Right lobe of liver (tissue), 6 donors: ENCODE measurements around the gene PLAC1. TPM values are rescaled to one million over a fixed set of nuclear protein-coding genes. Genes with fewer than 3 reads are reported as not detected.

Experiments used
- ATAC-seq, 4 donors: fragments of 200-7000 bp; cut with Tn5 transposase; one replicate each; pipeline ENCODE4 v1.9.1; 2020; ENCODE audit warnings: mild to moderate bottlenecking in 4 of 4, moderate library complexity in 4 of 4
- DNase-seq, 3 donors: peaks; one replicate each; pipeline ENCODE4 v3.0.0-alpha.2; 2020
- H3K27ac ChIP-seq, 3 donors: fragments of 200-600 bp; one replicate each; pipeline ENCODE4 v1.8.0; 2022
- H3K27me3 ChIP-seq, 2 donors: fragments of 200-600 bp; one replicate each; pipeline ENCODE4 v1.8.0; 2022
- H3K36me3 ChIP-seq, 4 donors: fragments of 200-600 bp; sonication (generic) in 1 of 4; one replicate each; pipeline versions ENCODE4 v1.5.1 to v1.8.0; 2017 to 2022; ENCODE audit warnings: control low read depth in 1 of 4
- H3K4me1 ChIP-seq, 4 donors: fragments of 200-600 bp; sonication (generic) in 1 of 4; one replicate each; pipeline versions ENCODE4 v1.5.1 to v1.8.0; 2017 to 2022; ENCODE audit warnings: control low read depth in 1 of 4
- H3K4me3 ChIP-seq, 3 donors: fragments of 200-600 bp; one replicate each; pipeline ENCODE4 v1.8.0; 2022
- H3K9me3 ChIP-seq, 4 donors: fragments of 200-600 bp; sonication (generic) in 1 of 4; one replicate each; pipeline versions ENCODE4 v1.5.1 to v1.8.0; 2017 to 2022; ENCODE audit warnings: control low read depth in 1 of 4
- POLR2A ChIP-seq: fragments of 450-650 bp; IDR thresholded peaks from one replicate; pipeline ENCODE4 v1.6.1; 2017; ENCODE audit warnings: antibody characterized with exemption, mild to moderate bottlenecking
- WGBS: methylation state at CpG from one replicate; pipeline ENCODE4 v1.1.6; 2018; ENCODE audit warnings: low coverage, low lambda C conversion rate; ENCODE audit not compliant: insufficient coverage; ENCODE audit errors: missing lambda C conversion rate; 5-methylcytosine and 5-hydroxymethylcytosine counted together
- intact Hi-C, 2 donors: fragments of 100-400 bp; cut with DNase I; formaldehyde crosslinking; loops; one replicate each; pipeline versions ENCODE4 v1.11.2 to v1.14.1; 2022
- total RNA-seq, 6 experiments: library from RNA; depleted of rRNA in 2 of 6; stranded (reverse); fragments of >200 nt in 2 of 6; fragmentation: NEBNext Ultra II Directional in 3 of 6; extraction: Animal tissue kit (Norgen Biotek cat#: 25700) in 3 of 6; gene quantifications; one replicate each; pipeline versions ENCODE4 v1.1.0 to v1.2.4, GENCODE V29; 2016 to 2023
- TF ChIP-seq, protein P1 (sequence below), 4 donors: fragments of 200-600 bp in 3 of 4; fragments of 450-650 bp in 1 of 4; IDR thresholded peaks; one replicate each; pipeline versions ENCODE4 v1.5.1 to v1.8.0; 2016 to 2022; ENCODE audit warnings: antibody characterized with exemption in 4 of 4, mild to moderate bottlenecking in 2 of 4
- donor health status: DM: no; HTN: yes; CAD: no.
- donor health status: DM: no; HTN: no; CAD: no.
- donor health status: DM: no; HTN: no; CAD: no.
- donor health status: DM: no; HTN: yes; CAD: no.
- donor health status: DM: no; HTN: yes; CAD: no.

PLAC1 gene
- total RNA-seq, 6 experiments from 2014 or later: not detected

GRCh38 chrX:134659761-134660160 is 1.5 kb upstream of the PLAC1 start:
- no peaks in the 10 kb centered on the region for H3K4me1 ChIP-seq
- WGBS: 83% methylated on average over 1 of the region's 1 CpG
- intact Hi-C loops: no loop called here
- no peak for ATAC-seq
- no peaks in the 10 kb centered on the region for H3K27me3 ChIP-seq
- H3K27ac ChIP-seq: no peak overlapping the region
- TF ChIP-seq, protein P1, sequence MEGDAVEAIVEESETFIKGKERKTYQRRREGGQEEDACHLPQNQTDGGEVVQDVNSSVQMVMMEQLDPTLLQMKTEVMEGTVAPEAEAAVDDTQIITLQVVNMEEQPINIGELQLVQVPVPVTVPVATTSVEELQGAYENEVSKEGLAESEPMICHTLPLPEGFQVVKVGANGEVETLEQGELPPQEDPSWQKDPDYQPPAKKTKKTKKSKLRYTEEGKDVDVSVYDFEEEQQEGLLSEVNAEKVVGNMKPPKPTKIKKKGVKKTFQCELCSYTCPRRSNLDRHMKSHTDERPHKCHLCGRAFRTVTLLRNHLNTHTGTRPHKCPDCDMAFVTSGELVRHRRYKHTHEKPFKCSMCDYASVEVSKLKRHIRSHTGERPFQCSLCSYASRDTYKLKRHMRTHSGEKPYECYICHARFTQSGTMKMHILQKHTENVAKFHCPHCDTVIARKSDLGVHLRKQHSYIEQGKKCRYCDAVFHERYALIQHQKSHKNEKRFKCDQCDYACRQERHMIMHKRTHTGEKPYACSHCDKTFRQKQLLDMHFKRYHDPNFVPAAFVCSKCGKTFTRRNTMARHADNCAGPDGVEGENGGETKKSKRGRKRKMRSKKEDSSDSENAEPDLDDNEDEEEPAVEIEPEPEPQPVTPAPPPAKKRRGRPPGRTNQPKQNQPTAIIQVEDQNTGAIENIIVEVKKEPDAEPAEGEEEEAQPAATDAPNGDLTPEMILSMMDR (IDR thresholded peaks at IDR 0.05): no peak
- no peaks in the 10 kb centered on the region for H3K9me3 ChIP-seq
- no peaks in the 10 kb centered on the region for H3K36me3 ChIP-seq
- no peak overlapping the region for H3K4me3 ChIP-seq
- DNase-seq: no peak

DNA sequence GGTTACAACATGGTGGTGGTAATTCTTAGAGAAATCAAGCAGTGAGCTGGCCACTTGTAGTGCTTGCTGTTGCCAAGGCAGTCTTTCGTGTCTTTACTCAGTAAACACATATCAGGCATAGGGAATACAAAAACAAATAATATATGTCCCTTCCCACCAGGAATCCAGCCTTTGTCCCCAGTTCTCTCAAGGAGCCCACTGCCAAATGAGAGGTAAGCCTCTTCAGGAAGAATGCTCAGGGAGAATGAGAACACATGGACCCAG is 421 bp upstream of the PLAC1 start:
- Histone ChIP-seq H3K36me3 (no peaks in the 10 kb centered on the region), H3K4me3 (no peak overlapping the region), H3K27me3 (no peaks in the 10 kb centered on the region), H3K9me3 (no peaks in the 10 kb centered on the region), H3K4me1 (no peaks in the 10 kb centered on the region), H3K27ac (no peak overlapping the region)
- DNase-seq (no peak), ATAC-seq (no peak)
- no peak for TF ChIP-seq POLR2A
- TF ChIP-seq, protein P1 (IDR thresholded peaks at IDR 0.05): no peak
- intact Hi-C loops: no loop called here
- WGBS: 25% methylated on average over 1 of the region's 1 CpG

- Histone ChIP-seq H3K36me3 (no peaks in the 10 kb centered on the region), H3K4me3 (no peak overlapping the region), H3K4me1 (no peaks in the 10 kb centered on the region), H3K27me3 (no peaks in the 10 kb centered on the region), H3K9me3 (no peaks in the 10 kb centered on the region), H3K27ac (no peak overlapping the region)
- intact Hi-C loops: no loop called here
- TF ChIP-seq POLR2A: no peak
- TF ChIP-seq, protein P1 (IDR thresholded peaks at IDR 0.05): no peak
- no peak for DNase-seq
- 19% methylated on average over 3 of the region's 3 CpGs for WGBS
- peak in 1 of 4 donors; percentile 20 for ATAC-seq
These were observed 3.8 kb downstream of the PLAC1 start for GRCh38 chrX:134654398-134655012.

DNA sequence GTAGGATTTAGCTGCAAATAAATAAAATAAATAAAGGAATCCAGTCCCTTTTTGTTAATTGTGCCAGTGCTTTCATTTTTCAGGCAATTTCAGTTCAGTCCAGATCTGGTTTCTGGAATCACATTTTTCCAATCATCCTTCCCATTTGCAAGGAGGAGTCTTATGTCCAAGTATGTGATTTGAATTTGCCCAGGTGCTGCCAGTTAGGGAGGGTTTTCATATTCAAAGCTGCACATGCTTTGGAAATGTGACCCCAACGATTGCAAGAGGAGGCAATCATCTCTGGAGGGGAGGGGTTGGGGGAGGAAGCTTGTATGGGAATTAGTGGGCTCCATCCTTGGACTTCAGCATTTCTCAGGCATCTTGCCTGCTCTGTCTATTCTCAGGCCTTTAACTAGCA is 4.4 kb downstream of the PLAC1 start:
- intact Hi-C loops: no loop called here
- no peaks in the 10 kb centered on the region for H3K4me1 ChIP-seq
- no peaks in the 10 kb centered on the region for H3K27me3 ChIP-seq
- 8% methylated on average over 1 of the region's 1 CpG for WGBS
- DNase-seq (no peak), ATAC-seq (no peak)
- TF ChIP-seq, protein P1 (IDR thresholded peaks at IDR 0.05): no peak
- no peak overlapping the region for H3K4me3 ChIP-seq
- no peaks in the 10 kb centered on the region for H3K36me3 ChIP-seq
- H3K9me3 ChIP-seq: no peaks in the 10 kb centered on the region
- no peak overlapping the region for H3K27ac ChIP-seq

DNA sequence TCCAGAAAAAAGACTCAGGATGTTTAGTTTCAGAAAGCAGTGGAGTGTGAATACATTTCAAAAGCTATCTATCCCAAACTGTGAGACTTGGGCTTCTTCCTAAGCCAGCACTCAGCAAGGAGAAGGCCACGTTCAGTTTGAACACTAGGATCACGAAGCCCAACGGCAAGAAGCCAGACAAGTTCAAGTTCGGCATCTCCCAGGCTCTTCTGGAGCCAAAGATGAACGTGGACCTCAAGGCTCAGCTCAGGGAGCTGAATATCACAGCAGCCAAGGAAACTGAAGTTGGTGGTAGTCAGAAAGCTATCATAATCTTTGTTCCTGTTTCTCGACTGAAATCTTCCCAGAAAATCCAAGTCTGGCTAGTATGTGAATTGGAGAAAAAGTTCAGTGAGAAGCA is 7.6 kb downstream of the PLAC1 start:
- TF ChIP-seq, protein P1 (IDR thresholded peaks at IDR 0.05): no peak
- no peak for TF ChIP-seq POLR2A
- H3K9me3 ChIP-seq: no peaks in the 10 kb centered on the region
- peaks cover 0 to 3% (median 0%) of the 10 kb centered on the region in 4 donors for H3K4me1 ChIP-seq
- DNase-seq (no peak), ATAC-seq (no peak)
- H3K4me3 ChIP-seq: no peak overlapping the region
- H3K36me3 ChIP-seq: no peaks in the 10 kb centered on the region
- H3K27ac ChIP-seq: no peak overlapping the region
- H3K27me3 ChIP-seq: no peaks in the 10 kb centered on the region
- intact Hi-C loops: no loop called here
- 43% methylated on average over 2 of the region's 6 CpGs for WGBS
